Adrenal gland (tissue), 5 donors: ENCODE measurements around the gene MRAP2.

Source experiments
- POLR2A ChIP-seq, 2 donors: fragments of 450-650 bp; IDR thresholded peaks; one replicate each; pipeline ENCODE4 v1.6.1; 2017; ENCODE audit warnings: antibody characterized with exemption in 2 of 2, mild to moderate bottlenecking in 2 of 2, moderate library complexity in 1 of 2
- TF ChIP-seq, protein P1 (sequence below), 6 experiments: fragments of 450-650 bp in 4 of 6; fragments of 200-600 bp in 2 of 6; sonication (generic) in 1 of 6; IDR thresholded peaks; 1 replicate in 5 of 6; 2 replicates in 1 of 6; pipeline versions ENCODE4 v1.5.1 to v1.8.0; 2016 to 2021; ENCODE audit warnings: antibody characterized with exemption in 6 of 6, mild to moderate bottlenecking in 2 of 6, moderate library complexity in 1 of 6
- donor health status: DM: no; HTN: no; CAD: no.

DNA sequence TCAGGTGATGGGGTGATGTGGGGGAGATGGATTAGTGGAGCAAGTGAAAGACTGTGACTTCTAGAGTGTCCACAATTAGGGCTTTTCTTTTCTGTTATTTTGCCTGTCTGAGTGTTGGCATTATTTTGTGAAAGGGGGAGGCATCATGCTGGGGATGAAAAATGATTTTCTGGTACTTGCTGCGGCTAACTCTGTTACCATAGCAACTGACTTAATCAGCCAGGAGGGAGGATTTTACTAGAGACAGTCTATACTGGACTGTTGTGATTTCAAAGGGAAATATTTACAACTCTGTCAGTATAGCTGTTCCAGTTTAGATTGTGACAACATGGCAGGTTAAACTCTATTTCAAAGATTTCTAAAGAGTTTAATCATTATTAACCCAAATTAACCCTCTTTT is 30.4 kb upstream of the MRAP2 start:
- TF ChIP-seq, protein P1, sequence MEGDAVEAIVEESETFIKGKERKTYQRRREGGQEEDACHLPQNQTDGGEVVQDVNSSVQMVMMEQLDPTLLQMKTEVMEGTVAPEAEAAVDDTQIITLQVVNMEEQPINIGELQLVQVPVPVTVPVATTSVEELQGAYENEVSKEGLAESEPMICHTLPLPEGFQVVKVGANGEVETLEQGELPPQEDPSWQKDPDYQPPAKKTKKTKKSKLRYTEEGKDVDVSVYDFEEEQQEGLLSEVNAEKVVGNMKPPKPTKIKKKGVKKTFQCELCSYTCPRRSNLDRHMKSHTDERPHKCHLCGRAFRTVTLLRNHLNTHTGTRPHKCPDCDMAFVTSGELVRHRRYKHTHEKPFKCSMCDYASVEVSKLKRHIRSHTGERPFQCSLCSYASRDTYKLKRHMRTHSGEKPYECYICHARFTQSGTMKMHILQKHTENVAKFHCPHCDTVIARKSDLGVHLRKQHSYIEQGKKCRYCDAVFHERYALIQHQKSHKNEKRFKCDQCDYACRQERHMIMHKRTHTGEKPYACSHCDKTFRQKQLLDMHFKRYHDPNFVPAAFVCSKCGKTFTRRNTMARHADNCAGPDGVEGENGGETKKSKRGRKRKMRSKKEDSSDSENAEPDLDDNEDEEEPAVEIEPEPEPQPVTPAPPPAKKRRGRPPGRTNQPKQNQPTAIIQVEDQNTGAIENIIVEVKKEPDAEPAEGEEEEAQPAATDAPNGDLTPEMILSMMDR (IDR thresholded peaks at IDR 0.05) = no peak
- TF ChIP-seq POLR2A (IDR thresholded peaks at IDR 0.05) = no peak
